MCF 10A (cell line): Measurements from ENCODE around the gene TMEM91. TPM values are rescaled to one million over a fixed set of nuclear protein-coding genes. Genes with fewer than 3 reads are reported as not detected.

Experiments
- BruUV-seq: library from RNA; stranded (reverse); fragments of 400-500 nt; replicated peaks from 2 replicates; lab custom pipeline; 2021; lab: Mats Ljungman, UMichigan
- CTCF ChIA-PET: fragments of 300-600 bp; sonication (Branson Sonifier 250); formaldehyde crosslinking; extraction: SDS; loops from one replicate; lab custom pipeline; 2021; ENCODE audit warnings: antibody characterized with exemption, inconsistent platforms; lab: Yijun Ruan, JAX
- POLR2A ChIA-PET: fragments of 300-600, 350-650 bp; sonication (Branson Sonifier 250); formaldehyde crosslinking; extraction: SDS; loops from one replicate; lab custom pipeline; 2020; ENCODE audit warnings: antibody characterized with exemption, inconsistent platforms; lab: Yijun Ruan, JAX
- DNase-seq: peaks from one replicate; pipeline ENCODE4 v3.0.0-alpha.2; 2018; ENCODE audit not compliant: unreplicated experiment
- H3K27ac Mint-ChIP-seq: one replicate; pipeline ENCODE4 v1.8.0; 2022; ENCODE audit warnings: mild to moderate bottlenecking, low read depth, mixed read lengths; ENCODE audit not compliant: unreplicated experiment
- H3K27me3 Mint-ChIP-seq: one replicate; pipeline ENCODE4 v1.8.0; 2022; ENCODE audit warnings: mixed read lengths; ENCODE audit not compliant: insufficient read depth, unreplicated experiment
- H3K36me3 Mint-ChIP-seq: one replicate; pipeline ENCODE4 v1.8.0; 2022; ENCODE audit warnings: mild to moderate bottlenecking, moderate library complexity, mixed read lengths; ENCODE audit not compliant: insufficient read depth, unreplicated experiment
- H3K4me1 Mint-ChIP-seq: one replicate; pipeline ENCODE4 v1.8.0; 2022; ENCODE audit warnings: mixed read lengths; ENCODE audit not compliant: insufficient read depth, unreplicated experiment
- H3K4me3 Mint-ChIP-seq: one replicate; pipeline ENCODE4 v1.8.0; 2022; ENCODE audit warnings: mild to moderate bottlenecking, moderate library complexity, mixed read lengths; ENCODE audit not compliant: unreplicated experiment
- H3K9me3 Mint-ChIP-seq: one replicate; pipeline ENCODE4 v1.8.0; 2022; ENCODE audit warnings: mixed read lengths; ENCODE audit not compliant: unreplicated experiment
- CTCF ChIP-seq: fragments of 200-600 bp; IDR thresholded peaks from one replicate; pipeline ENCODE4 v1.8.0; 2022; ENCODE audit warnings: antibody characterized with exemption, mild to moderate bottlenecking; ENCODE audit not compliant: unreplicated experiment
- intact Hi-C: fragments of 100-400 bp; cut with micrococcal nuclease; formaldehyde crosslinking; loops from 2 replicates; pipeline ENCODE4 v1.14.1; 2022
- total RNA-seq: library from RNA; stranded (reverse); gene quantifications from 2 replicates; pipeline ENCODE4 v1.2.3, GENCODE V29; 2022

TMEM91 gene
- total RNA-seq, 1 experiment from 2014 or later, result 6.1 TPM

GRCh38 chr19:41332000-41332399, 44.3 kb upstream of the TMEM91 start:
- POLR2A ChIA-PET, result no interaction called here
- Mint-ChIP-seq H3K4me1 (peaks cover 22% of the 10 kb centered on the region), H3K9me3 (no peaks in the 10 kb centered on the region), H3K27me3 (no peaks in the 10 kb centered on the region), H3K27ac (no peak overlapping the region), H3K36me3 (peaks cover 24% of the 10 kb centered on the region), H3K4me3 (no peak overlapping the region)
- DNase-seq, result no peak
- CTCF ChIA-PET, result interaction anchor here (0.5 to 0.7 kb wide), 3 partner anchors 34 to 311 kb away, joined by 3 read pairs; no protein-coding TSS in a partner anchor
- TF ChIP-seq CTCF, result no peak
- no TSS peak for BruUV-seq
- intact Hi-C loops, result no loop called here

- Mint-ChIP-seq H3K36me3 (peaks cover 28% of the 10 kb centered on the region), H3K4me1 (peaks cover 19% of the 10 kb centered on the region), H3K27ac (no peak overlapping the region), H3K9me3 (no peaks in the 10 kb centered on the region), H3K4me3 (no peak overlapping the region), H3K27me3 (no peaks in the 10 kb centered on the region)
- TF ChIP-seq CTCF, result no peak
- intact Hi-C loops, result no loop called here
- POLR2A ChIA-PET, result no interaction called here
- CTCF ChIA-PET, result interaction anchor here (0.5 kb wide), 1 partner anchor 34 kb away, joined by 3 read pairs; no protein-coding TSS in a partner anchor
- no TSS peak for BruUV-seq
- DNase-seq, result no peak
These were observed 43.9 kb upstream of the TMEM91 start for GRCh38 chr19:41332468-41332867.

GRCh38 chr19:41334793-41335192, 41.5 kb upstream of the TMEM91 start:
- intact Hi-C loops, result no loop called here
- TF ChIP-seq CTCF, result no peak
- no TSS peak for BruUV-seq
- no peak overlapping the region for H3K4me3 Mint-ChIP-seq
- DNase-seq, result no peak
- no peak overlapping the region for H3K27ac Mint-ChIP-seq
- H3K9me3 Mint-ChIP-seq, result no peaks in the 10 kb centered on the region
- H3K4me1 Mint-ChIP-seq, result peaks cover 6% of the 10 kb centered on the region
- H3K36me3 Mint-ChIP-seq, result peaks cover 42% of the 10 kb centered on the region
- POLR2A ChIA-PET, result no interaction called here
- CTCF ChIA-PET, result interaction anchor here (0.7 to 0.9 kb wide), 2 partner anchors 13 to 593 kb away, joined by 3 to 4 read pairs; partner anchors contain the start of gene ERFL
- no peaks in the 10 kb centered on the region for H3K27me3 Mint-ChIP-seq

- ChIA-PET POLR2A (no interaction called here), CTCF (interaction anchor here (0.7 to 1.4 kb wide), 4 partner anchors 11 to 1522 kb away, joined by 3 to 4 read pairs (median 3); partner anchors contain the start of gene ERFL)
- H3K4me3 Mint-ChIP-seq, result no peak overlapping the region
- H3K4me1 Mint-ChIP-seq, result peaks cover 6% of the 10 kb centered on the region
- H3K27ac Mint-ChIP-seq, result no peak overlapping the region
- intact Hi-C loops, result no loop called here
- no peaks in the 10 kb centered on the region for H3K9me3 Mint-ChIP-seq
- H3K27me3 Mint-ChIP-seq, result no peaks in the 10 kb centered on the region
- BruUV-seq, result no TSS peak
- peak; percentile 66 for DNase-seq
- TF ChIP-seq CTCF, result no peak
- peaks cover 38% of the 10 kb centered on the region for H3K36me3 Mint-ChIP-seq
These were observed 40.9 kb upstream of the TMEM91 start for GRCh38 chr19:41335467-41335866.
